ENCODE measurements around the gene PSMC5.

DNA sequence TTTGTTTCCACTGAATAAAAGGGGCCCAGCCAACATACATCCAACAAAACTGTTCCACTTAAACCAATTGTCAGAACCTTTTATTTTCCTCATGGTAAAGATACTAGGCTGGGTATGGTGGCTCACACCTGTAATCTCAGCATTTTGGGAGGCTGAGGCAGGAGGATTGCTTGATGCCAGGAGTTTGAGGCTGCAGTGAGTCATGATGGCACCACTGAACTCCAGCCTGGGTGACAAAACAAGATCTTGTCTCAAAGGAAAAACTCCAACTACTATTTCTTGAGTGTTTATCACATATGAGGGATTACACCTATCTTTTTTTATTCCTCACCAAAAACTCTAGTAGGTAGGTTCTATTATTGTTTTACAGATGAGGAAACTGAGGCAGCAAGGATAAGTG, 4.7 kb upstream of the PSMC5 start:
- TF ChIP-seq TAF1 (IDR thresholded peaks at IDR 0.05; ENCODE audit: low read depth) (no peak), EZH2 (IDR thresholded peaks at IDR 0.05; ENCODE audit: borderline replicate concordance, insufficient read depth, low read length, poor library complexity, severe bottlenecking) (no peak), EP300 (conservative IDR thresholded peaks at IDR 0.05; ENCODE audit: poor library complexity, severe bottlenecking) (no peak), POLR2AphosphoS5 (IDR thresholded peaks at IDR 0.05) (no peak), MXI1 (conservative IDR thresholded peaks at IDR 0.05; ENCODE audit: poor library complexity, severe bottlenecking) (no peak), SMC3 (conservative IDR thresholded peaks at IDR 0.05; ENCODE audit: poor library complexity) (no peak)
- TF ChIP-seq, protein P1, sequence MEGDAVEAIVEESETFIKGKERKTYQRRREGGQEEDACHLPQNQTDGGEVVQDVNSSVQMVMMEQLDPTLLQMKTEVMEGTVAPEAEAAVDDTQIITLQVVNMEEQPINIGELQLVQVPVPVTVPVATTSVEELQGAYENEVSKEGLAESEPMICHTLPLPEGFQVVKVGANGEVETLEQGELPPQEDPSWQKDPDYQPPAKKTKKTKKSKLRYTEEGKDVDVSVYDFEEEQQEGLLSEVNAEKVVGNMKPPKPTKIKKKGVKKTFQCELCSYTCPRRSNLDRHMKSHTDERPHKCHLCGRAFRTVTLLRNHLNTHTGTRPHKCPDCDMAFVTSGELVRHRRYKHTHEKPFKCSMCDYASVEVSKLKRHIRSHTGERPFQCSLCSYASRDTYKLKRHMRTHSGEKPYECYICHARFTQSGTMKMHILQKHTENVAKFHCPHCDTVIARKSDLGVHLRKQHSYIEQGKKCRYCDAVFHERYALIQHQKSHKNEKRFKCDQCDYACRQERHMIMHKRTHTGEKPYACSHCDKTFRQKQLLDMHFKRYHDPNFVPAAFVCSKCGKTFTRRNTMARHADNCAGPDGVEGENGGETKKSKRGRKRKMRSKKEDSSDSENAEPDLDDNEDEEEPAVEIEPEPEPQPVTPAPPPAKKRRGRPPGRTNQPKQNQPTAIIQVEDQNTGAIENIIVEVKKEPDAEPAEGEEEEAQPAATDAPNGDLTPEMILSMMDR (IDR thresholded peaks at IDR 0.05; ENCODE audit: poor library complexity, severe bottlenecking) = no peak
- TF ChIP-seq, protein P2, sequence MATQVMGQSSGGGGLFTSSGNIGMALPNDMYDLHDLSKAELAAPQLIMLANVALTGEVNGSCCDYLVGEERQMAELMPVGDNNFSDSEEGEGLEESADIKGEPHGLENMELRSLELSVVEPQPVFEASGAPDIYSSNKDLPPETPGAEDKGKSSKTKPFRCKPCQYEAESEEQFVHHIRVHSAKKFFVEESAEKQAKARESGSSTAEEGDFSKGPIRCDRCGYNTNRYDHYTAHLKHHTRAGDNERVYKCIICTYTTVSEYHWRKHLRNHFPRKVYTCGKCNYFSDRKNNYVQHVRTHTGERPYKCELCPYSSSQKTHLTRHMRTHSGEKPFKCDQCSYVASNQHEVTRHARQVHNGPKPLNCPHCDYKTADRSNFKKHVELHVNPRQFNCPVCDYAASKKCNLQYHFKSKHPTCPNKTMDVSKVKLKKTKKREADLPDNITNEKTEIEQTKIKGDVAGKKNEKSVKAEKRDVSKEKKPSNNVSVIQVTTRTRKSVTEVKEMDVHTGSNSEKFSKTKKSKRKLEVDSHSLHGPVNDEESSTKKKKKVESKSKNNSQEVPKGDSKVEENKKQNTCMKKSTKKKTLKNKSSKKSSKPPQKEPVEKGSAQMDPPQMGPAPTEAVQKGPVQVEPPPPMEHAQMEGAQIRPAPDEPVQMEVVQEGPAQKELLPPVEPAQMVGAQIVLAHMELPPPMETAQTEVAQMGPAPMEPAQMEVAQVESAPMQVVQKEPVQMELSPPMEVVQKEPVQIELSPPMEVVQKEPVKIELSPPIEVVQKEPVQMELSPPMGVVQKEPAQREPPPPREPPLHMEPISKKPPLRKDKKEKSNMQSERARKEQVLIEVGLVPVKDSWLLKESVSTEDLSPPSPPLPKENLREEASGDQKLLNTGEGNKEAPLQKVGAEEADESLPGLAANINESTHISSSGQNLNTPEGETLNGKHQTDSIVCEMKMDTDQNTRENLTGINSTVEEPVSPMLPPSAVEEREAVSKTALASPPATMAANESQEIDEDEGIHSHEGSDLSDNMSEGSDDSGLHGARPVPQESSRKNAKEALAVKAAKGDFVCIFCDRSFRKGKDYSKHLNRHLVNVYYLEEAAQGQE (IDR thresholded peaks at IDR 0.05; ENCODE audit: borderline replicate concordance) = no peak
